Mesothelial cell of epicardium (in vitro differentiated cells): ENCODE measurements around the gene RPS6KC1. TPM values are rescaled to one million over a fixed set of nuclear protein-coding genes. Genes with fewer than 3 reads are reported as not detected.

ENCODE experiments used
- DNase-seq, 2 experiments: peaks; one replicate each; pipeline ENCODE4 v3.0.0; 2021; ENCODE audit warnings: low spot score in 2 of 2; ENCODE audit not compliant: unreplicated experiment in 2 of 2
- H3K27ac Mint-ChIP-seq: 2 replicates; pipeline ENCODE4 v1.8.0; 2021; ENCODE audit warnings: mixed read lengths
- H3K27me3 Mint-ChIP-seq: 2 replicates; pipeline ENCODE4 v1.8.0; 2021; ENCODE audit warnings: low read depth, mixed read lengths
- H3K36me3 Mint-ChIP-seq: 2 replicates; pipeline ENCODE4 v1.8.0; 2021; ENCODE audit warnings: mixed read lengths
- H3K4me1 Mint-ChIP-seq: 2 replicates; pipeline ENCODE4 v1.8.0; 2021; ENCODE audit warnings: mixed read lengths
- H3K4me3 Mint-ChIP-seq: 2 replicates; pipeline ENCODE4 v1.8.0; 2021; ENCODE audit warnings: mild to moderate bottlenecking, moderate library complexity, mixed read lengths
- H3K9me3 Mint-ChIP-seq: 2 replicates; pipeline ENCODE4 v1.8.0; 2021; ENCODE audit warnings: mixed read lengths
- CTCF ChIP-seq: fragments of 200-600 bp; sonication (generic); IDR thresholded peaks from one replicate; pipeline ENCODE4 v1.5.0; 2021; ENCODE audit warnings: antibody characterized with exemption; ENCODE audit not compliant: unreplicated experiment
- total RNA-seq: library from RNA; stranded (reverse); gene quantifications from 3 replicates; pipeline ENCODE4 v1.2.1, GENCODE V29; 2021

The RPS6KC1 gene
- total RNA-seq, 1 donor from 2014 or later = 28.5 TPM

GRCh38 chr1:213119794-213120193, 68.8 kb downstream of the RPS6KC1 start:
- no peak overlapping the region for H3K27ac Mint-ChIP-seq
- no peak for TF ChIP-seq CTCF
- no peak for DNase-seq
- peaks cover 31% of the 10 kb centered on the region for H3K4me1 Mint-ChIP-seq
- H3K4me3 Mint-ChIP-seq = no peak overlapping the region
- H3K27me3 Mint-ChIP-seq = no peaks in the 10 kb centered on the region
- peaks cover 8% of the 10 kb centered on the region for H3K36me3 Mint-ChIP-seq
- peaks cover 10% of the 10 kb centered on the region for H3K9me3 Mint-ChIP-seq

GRCh38 chr1:213120386-213120785, 69.3 kb downstream of the RPS6KC1 start:
- Mint-ChIP-seq H3K9me3 (peaks cover 10% of the 10 kb centered on the region), H3K36me3 (peaks cover 8% of the 10 kb centered on the region), H3K27ac (peak overlapping the region; percentile 49), H3K4me3 (no peak overlapping the region), H3K27me3 (no peaks in the 10 kb centered on the region), H3K4me1 (peaks cover 33% of the 10 kb centered on the region)
- no peak for TF ChIP-seq CTCF
- DNase-seq = no peak

- Mint-ChIP-seq H3K4me1 (peaks cover 38% of the 10 kb centered on the region), H3K27ac (no peak overlapping the region), H3K9me3 (peaks cover 6% of the 10 kb centered on the region), H3K36me3 (peaks cover 5% of the 10 kb centered on the region), H3K27me3 (no peaks in the 10 kb centered on the region), H3K4me3 (no peak overlapping the region)
- no peak for DNase-seq
- TF ChIP-seq CTCF = no peak
Measured at GRCh38 chr1:213120961-213121360, 69.9 kb downstream of the RPS6KC1 start.

- H3K27me3 Mint-ChIP-seq = no peaks in the 10 kb centered on the region
- no peak overlapping the region for H3K4me3 Mint-ChIP-seq
- peaks cover 4% of the 10 kb centered on the region for H3K36me3 Mint-ChIP-seq
- TF ChIP-seq CTCF = peak; percentile 87
- H3K9me3 Mint-ChIP-seq = no peaks in the 10 kb centered on the region
- no peak for DNase-seq
- H3K27ac Mint-ChIP-seq = no peak overlapping the region
- peaks cover 38% of the 10 kb centered on the region for H3K4me1 Mint-ChIP-seq
Measured at GRCh38 chr1:213122514-213122929, 71.5 kb downstream of the RPS6KC1 start.

- Mint-ChIP-seq H3K36me3 (peaks cover 6% of the 10 kb centered on the region), H3K9me3 (no peaks in the 10 kb centered on the region)
Measured at GRCh38 chr1:213123087-213123486, 72.0 kb downstream of the RPS6KC1 start.

More at GRCh38 chr1:213123087-213123486, 72.0 kb downstream of the RPS6KC1 start:
- Mint-ChIP-seq H3K4me3 (no peak overlapping the region), H3K27me3 (no peaks in the 10 kb centered on the region), H3K27ac (peak overlapping the region; percentile 52), H3K4me1 (peaks cover 38% of the 10 kb centered on the region)
- DNase-seq = no peak
- TF ChIP-seq CTCF = no peak
